Lower leg skin (tissue), 3 donors: ENCODE results near the gene CFDP1.

ENCODE experiments used
- POLR2A ChIP-seq, 2 donors: fragments of 450-650 bp; IDR thresholded peaks; one replicate each; pipeline ENCODE4 v1.6.1; 2016 to 2017; ENCODE audit warnings: antibody characterized with exemption in 2 of 2, mild to moderate bottlenecking in 1 of 2, moderate library complexity in 1 of 2
- TF ChIP-seq, protein P1 (sequence below), 3 donors: fragments of 450-650 bp; IDR thresholded peaks; one replicate each; pipeline ENCODE4 v1.5.1; 2016; ENCODE audit warnings: antibody characterized with exemption in 3 of 3, mild to moderate bottlenecking in 3 of 3, moderate library complexity in 2 of 3

GRCh38 chr16:75443298-75443697, 10.0 kb upstream of the CFDP1 start:
- TF ChIP-seq, protein P1, sequence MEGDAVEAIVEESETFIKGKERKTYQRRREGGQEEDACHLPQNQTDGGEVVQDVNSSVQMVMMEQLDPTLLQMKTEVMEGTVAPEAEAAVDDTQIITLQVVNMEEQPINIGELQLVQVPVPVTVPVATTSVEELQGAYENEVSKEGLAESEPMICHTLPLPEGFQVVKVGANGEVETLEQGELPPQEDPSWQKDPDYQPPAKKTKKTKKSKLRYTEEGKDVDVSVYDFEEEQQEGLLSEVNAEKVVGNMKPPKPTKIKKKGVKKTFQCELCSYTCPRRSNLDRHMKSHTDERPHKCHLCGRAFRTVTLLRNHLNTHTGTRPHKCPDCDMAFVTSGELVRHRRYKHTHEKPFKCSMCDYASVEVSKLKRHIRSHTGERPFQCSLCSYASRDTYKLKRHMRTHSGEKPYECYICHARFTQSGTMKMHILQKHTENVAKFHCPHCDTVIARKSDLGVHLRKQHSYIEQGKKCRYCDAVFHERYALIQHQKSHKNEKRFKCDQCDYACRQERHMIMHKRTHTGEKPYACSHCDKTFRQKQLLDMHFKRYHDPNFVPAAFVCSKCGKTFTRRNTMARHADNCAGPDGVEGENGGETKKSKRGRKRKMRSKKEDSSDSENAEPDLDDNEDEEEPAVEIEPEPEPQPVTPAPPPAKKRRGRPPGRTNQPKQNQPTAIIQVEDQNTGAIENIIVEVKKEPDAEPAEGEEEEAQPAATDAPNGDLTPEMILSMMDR (IDR thresholded peaks at IDR 0.05), result no peak
- TF ChIP-seq POLR2A (IDR thresholded peaks at IDR 0.05), result no peak
